SH-SY5Y (cell line): Measurements from ENCODE around the gene PODNL1.

Source experiments
- GATA2 ChIP-seq: IDR thresholded peaks from 2 replicates; pipeline ENCODE4 v1.6.1; 2011; ENCODE audit warnings: mild to moderate bottlenecking, low read depth, low read length
- GATA3 ChIP-seq: IDR thresholded peaks from 2 replicates; pipeline ENCODE4 v1.6.1; 2011; ENCODE audit warnings: low read depth, mild to moderate bottlenecking, low read length, moderate library complexity

PODNL1 gene

GRCh38 chr19:13965377-13965896 lies 27.2 kb upstream of the PODNL1 start:
- no peak for TF ChIP-seq GATA3
- no peak for TF ChIP-seq GATA2

GRCh38 chr19:13964776-13965175 lies 26.6 kb upstream of the PODNL1 start:
- TF ChIP-seq GATA3 (no peak), GATA2 (no peak)

GRCh38 chr19:13963603-13964105 lies 25.4 kb upstream of the PODNL1 start:
- no peak for TF ChIP-seq GATA3
- no peak for TF ChIP-seq GATA2

- TF ChIP-seq GATA2 (no peak), GATA3 (no peak)
Observed at GRCh38 chr19:13962699-13963602, 24.7 kb upstream of the PODNL1 start.

GRCh38 chr19:13961826-13962698 lies 23.8 kb upstream of the PODNL1 start:
- no peak for TF ChIP-seq GATA3
- TF ChIP-seq GATA2 = no peak

GRCh38 chr19:13960863-13961784 lies 22.9 kb upstream of the PODNL1 start:
- TF ChIP-seq GATA3 (no peak), GATA2 (no peak)

GRCh38 chr19:13959962-13960862 lies 22.0 kb upstream of the PODNL1 start:
- TF ChIP-seq GATA2 (no peak), GATA3 (no peak)

- TF ChIP-seq GATA3 = no peak
- TF ChIP-seq GATA2 = no peak
Observed at GRCh38 chr19:13959141-13959961, 21.1 kb upstream of the PODNL1 start.

- TF ChIP-seq GATA2 (no peak), GATA3 (no peak)
Observed at GRCh38 chr19:13958043-13958442, 19.8 kb upstream of the PODNL1 start.

- TF ChIP-seq GATA2 = no peak
- TF ChIP-seq GATA3 = no peak
Observed at GRCh38 chr19:13957051-13957450, 18.8 kb upstream of the PODNL1 start.

- TF ChIP-seq GATA3 (no peak), GATA2 (no peak)
Observed at GRCh38 chr19:13956365-13956744, 18.1 kb upstream of the PODNL1 start.
